NCI-H524 treated with DMSO at 0.1 percent for 48 hours (cell line): ENCODE results near the gene SLC3A2.

Experiments
- DNase-seq: peaks from one replicate; lab custom pipeline; 2025; lab: John Stamatoyannopoulos, UW

SLC3A2 gene

GRCh38 chr11:62910141-62910882 lies 29.6 kb downstream of the SLC3A2 start:
- DNase-seq = no peak

DNA sequence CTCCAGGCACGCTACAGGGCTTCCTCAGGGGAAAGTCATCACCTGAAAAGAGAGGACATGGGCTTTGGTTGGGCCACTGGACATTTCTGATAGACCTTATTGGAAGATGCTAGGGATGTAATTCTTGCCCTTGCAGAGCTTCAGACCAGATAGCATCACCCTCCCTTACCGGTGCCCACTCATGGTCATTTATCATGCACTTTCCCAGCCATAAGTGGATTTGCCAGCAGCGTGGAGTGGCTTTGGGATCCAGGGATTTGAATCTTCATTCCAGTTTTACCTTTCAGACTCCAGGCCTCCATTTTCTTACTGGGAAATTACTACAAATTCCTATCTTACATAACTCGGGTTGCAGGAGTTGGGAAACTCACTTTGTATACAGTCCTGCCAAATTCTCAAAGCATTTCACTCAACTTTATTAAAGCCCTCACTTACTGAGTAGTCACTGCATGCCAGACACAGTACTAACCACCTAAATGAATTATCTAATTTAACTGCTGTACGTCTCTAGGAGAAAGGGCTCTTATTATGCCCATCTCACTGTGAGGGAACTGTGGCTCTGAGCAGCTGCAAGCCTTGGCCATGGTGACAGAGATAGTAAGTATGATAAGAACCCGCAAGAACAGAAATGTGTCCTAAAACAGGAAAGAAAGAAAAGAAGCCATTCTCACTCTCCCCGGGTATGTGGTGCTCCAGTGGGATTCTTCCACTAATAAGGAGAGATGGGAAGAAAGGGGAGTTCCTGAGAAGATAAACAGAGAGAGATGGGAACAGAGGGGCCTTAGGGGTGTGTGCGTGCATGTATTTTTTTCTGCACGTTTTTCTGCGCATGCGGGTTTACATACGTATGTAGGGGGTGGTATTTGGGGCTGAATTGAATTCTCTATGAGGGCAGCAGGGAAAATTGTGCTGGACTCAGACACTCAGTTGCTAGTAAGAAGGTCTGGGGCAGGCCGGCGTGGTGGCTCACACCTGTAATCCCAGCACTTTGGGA lies 30.7 kb downstream of the SLC3A2 start:
- DNase-seq = no peak

GRCh38 chr11:62912268-62912667 lies 31.6 kb downstream of the SLC3A2 start:
- DNase-seq = no peak

GRCh38 chr11:62914416-62914815 lies 33.7 kb downstream of the SLC3A2 start:
- no peak for DNase-seq

- no peak for DNase-seq
Observed at GRCh38 chr11:62917906-62918502, 37.3 kb downstream of the SLC3A2 start.

- no peak for DNase-seq
Observed at GRCh38 chr11:62918531-62918930, 37.8 kb downstream of the SLC3A2 start.

DNA sequence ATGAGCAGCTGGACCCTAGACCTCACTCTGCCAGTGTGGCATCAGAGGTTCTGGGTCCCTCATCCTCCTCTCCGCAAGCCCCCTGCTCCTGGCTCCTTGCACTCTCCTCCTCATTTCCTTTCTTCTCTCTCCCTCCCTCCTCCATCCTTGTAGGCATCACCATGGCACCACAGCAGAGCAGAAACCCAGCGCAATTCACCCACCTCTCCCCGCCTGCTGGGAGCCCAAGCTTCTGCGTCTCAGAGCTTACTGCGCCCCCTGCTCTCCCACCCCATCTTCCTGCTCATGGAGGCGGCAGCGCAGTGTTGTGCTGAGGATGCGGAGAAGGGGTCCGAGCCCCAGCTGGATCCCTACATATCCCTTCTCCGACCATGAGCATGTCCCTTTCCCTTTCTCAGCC lies 38.8 kb downstream of the SLC3A2 start:
- DNase-seq = no peak

GRCh38 chr11:62919898-62920640 lies 39.4 kb downstream of the SLC3A2 start:
- no peak for DNase-seq

- DNase-seq = no peak
Observed at GRCh38 chr11:62921201-62921572, 40.5 kb downstream of the SLC3A2 start, which contains the start of gene CHRM1. CHRM1 (minus strand) TSS chr11:62921363; CDS start chr11:62911100, 10,263 bp downstream.

DNA sequence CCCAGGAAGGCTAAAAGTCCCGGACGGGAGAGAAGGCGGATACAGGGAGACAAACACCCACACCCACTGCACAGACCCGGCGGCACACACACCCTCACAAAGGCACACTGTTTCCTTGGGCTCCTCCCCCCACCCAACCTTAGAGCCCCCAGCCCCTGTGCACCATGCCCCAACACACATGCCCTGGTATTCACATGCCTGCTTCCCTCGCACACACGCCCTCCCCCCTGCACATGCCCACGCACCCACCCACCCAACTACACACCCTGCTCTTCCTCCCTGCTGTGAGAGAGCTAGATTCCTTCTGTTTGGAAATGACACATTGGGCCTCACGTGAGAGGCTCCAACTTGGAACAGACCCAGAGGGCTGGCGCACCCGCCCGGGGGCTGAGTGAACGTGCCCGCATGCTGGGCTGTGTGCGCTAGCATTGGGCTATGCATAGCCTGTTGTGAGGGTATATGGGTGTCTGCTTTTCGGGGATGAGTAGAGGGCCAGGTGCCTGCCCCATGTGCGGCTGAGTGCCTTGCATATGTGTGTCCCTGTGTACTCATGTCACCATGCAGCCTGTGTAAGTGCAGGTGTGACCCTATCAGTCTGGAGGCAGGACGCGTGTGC lies 41.0 kb downstream of the SLC3A2 start:
- no peak for DNase-seq

GRCh38 chr11:62922189-62922589 lies 41.5 kb downstream of the SLC3A2 start:
- no peak for DNase-seq

GRCh38 chr11:62922653-62923431 lies 42.1 kb downstream of the SLC3A2 start:
- no peak for DNase-seq

- no peak for DNase-seq
Observed at GRCh38 chr11:62923601-62924411, 43.1 kb downstream of the SLC3A2 start.

DNA sequence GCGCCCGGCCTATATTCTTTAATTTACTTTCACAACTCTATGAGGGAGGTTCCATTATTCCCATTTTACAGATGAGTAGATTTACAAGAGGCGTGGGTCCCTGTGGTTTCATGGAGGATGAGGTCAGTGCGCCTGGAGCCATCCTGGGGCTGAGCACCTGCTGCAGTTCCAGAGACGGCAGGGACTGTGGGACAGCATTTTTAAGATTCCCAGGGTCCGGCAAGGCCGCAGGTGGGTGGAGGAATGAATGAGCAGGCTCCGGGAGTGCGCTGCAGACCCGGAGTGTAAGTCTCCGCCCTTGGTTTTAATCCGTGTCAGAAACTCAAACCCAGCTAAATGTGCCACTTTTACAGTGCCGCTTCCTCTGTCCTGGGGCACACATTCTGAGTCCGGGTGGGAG lies 44.6 kb downstream of the SLC3A2 start:
- DNase-seq = no peak

DNA sequence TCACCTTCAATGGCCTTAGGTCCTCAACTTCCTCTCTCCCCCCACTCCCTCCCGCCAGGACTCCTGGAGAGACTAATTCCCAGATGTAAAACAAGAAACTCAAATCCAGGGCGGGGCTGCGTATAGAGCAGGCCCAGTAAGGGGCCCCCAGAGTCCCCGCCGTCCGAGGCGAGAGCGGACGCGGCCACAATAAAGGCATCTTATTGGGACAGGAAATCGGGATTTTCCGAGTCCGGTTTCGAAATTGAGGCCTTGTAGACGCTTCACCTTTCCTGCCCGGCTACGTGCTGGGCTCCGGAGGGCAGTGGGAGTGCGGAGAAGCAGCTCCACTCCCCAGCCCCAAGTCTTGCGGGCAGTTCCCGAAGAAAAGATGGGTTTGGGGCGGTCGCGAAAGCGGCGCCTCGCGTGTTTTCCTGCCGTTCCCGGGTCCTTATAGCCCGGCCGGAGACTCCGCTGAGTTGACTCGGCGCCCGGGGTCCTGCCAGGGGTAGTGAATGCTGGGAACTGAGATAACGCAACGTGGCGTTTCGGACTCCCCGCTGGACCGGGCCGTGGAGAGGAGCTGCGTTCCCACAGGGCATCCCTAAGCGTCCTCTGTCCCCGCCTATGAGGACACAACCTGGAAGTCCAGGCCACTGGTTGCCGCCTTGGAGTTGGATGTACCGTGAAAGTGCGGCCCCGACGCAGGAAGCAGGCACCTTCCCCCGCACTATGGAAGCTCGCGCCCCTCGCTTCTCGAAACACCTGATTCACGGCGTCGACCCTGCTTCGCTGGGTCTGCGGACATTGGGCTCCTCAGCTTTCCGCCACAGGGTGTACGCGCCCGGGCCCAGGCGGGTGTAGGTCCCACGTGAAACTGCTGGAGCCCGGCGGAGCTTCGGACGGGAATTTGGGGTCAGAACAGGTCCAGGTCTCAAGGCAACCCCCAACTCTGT lies 45.3 kb downstream of the SLC3A2 start:
- no peak for DNase-seq

- DNase-seq = no peak
Observed at GRCh38 chr11:62926680-62927455, 46.2 kb downstream of the SLC3A2 start.

DNA sequence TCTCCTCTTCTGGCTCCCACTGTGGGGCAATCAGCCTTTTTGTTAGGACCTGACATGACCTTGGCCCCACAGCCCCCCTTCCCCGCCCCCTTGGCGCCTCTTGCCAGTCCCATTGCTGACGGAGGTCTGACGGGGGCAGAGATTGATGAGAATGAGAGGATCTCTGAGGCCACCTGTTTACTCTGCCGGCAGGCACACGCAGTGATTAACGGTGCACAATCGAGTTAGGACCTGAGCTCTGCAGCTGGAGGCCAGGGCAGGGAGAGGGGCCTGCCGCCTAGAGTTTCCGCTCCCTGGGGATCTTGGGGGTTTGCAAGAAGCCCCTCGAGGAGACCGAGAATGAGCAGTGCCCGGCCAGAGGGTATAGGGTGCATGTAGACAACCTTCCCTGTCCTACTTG lies 47.3 kb downstream of the SLC3A2 start:
- no peak for DNase-seq

DNA sequence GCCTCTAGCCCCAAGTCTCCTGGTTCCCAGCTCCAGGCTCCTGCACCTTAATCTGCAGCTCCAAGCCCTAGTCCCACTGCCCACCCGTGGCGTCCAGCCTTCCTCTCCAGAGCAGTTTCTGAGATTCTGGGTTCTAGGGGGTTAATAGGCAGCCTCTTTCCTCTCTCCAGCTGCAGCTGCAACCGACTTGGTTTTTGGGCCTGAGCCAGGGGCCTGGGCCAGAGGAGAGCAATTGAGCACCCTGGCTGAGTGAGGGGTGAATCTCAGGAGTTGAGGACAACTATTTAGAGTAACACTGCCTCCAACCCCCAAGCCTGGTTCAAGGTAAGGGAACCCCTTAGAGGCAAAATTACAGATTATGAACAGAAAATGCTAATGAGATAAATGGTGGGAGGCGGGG lies 49.5 kb downstream of the SLC3A2 start:
- DNase-seq = no peak
